Daoy (cell line): ENCODE data around the gene BCL10. TPM values are rescaled to one million over a fixed set of nuclear protein-coding genes. Genes with fewer than 3 reads are reported as not detected.
"Not testable (repeated sequence)": the region's sequence is repeated elsewhere in the genome, so short reads cannot be mapped to it uniquely, and the experiment has no call there.

Experiments
- DNase-seq: peaks from one replicate; pipeline ENCODE4 v3.0.0-alpha.2; 2015; ENCODE audit warnings: low read depth
- total RNA-seq: library from RNA; depleted of rRNA; stranded (reverse); fragments of >200 nt; shearing (Covaris generic); gene quantifications from 2 replicates; pipeline ENCODE4 v1.2.3, GENCODE V29; 2014

BCL10 gene
- total RNA-seq, 1 experiment from 2014 or later, result 50.7 TPM

- DNase-seq, result no peak
These were observed 9.1 kb downstream of the BCL10 start for GRCh38 chr1:85267313-85267712.

- no peak for DNase-seq
These were observed 12.3 kb downstream of the BCL10 start for GRCh38 chr1:85264150-85264549.

GRCh38 chr1:85262985-85263384 lies 13.4 kb downstream of the BCL10 start:
- no peak for DNase-seq

GRCh38 chr1:85259912-85260274 lies 16.5 kb downstream of the BCL10 start:
- peak; percentile 64 for DNase-seq

GRCh38 chr1:85259118-85259911 lies 17.1 kb downstream of the BCL10 start, which contains the start of gene C1orf52:
TSS of gene C1orf52 (minus strand) at chr1:85259662. CDS start at chr1:85259633, 29 bp downstream.
- DNase-seq, result peak; percentile 97

- DNase-seq, result no peak
These were observed 17.8 kb downstream of the BCL10 start for GRCh38 chr1:85258536-85259117.

GRCh38 chr1:85249042-85249441 lies 27.4 kb downstream of the BCL10 start:
- DNase-seq, result not testable (repeated sequence)

- DNase-seq, result no peak
These were observed 30.5 kb downstream of the BCL10 start for GRCh38 chr1:85245891-85246290.

GRCh38 chr1:85245456-85245855 lies 31.0 kb downstream of the BCL10 start:
- no peak for DNase-seq

GRCh38 chr1:85244271-85245061 lies 32.0 kb downstream of the BCL10 start:
- DNase-seq, result peak; percentile 60

- no peak for DNase-seq
These were observed 33.1 kb downstream of the BCL10 start for GRCh38 chr1:85243372-85243771.

- DNase-seq, result no peak
These were observed 35.8 kb downstream of the BCL10 start for GRCh38 chr1:85240643-85241042.

- DNase-seq, result peak; percentile 65
These were observed 36.2 kb downstream of the BCL10 start for GRCh38 chr1:85240174-85240601.

- no peak for DNase-seq
These were observed 38.8 kb downstream of the BCL10 start for GRCh38 chr1:85237613-85238012.

GRCh38 chr1:85230305-85230977 lies 46.0 kb downstream of the BCL10 start:
- peak; percentile 12 for DNase-seq

- no peak for DNase-seq
These were observed 46.8 kb downstream of the BCL10 start for GRCh38 chr1:85229574-85230097.

- no peak for DNase-seq
These were observed 47.5 kb downstream of the BCL10 start for GRCh38 chr1:85228972-85229371.

- DNase-seq, result no peak
These were observed 50.6 kb downstream of the BCL10 start for GRCh38 chr1:85225624-85226380.

- no peak for DNase-seq
These were observed 51.5 kb downstream of the BCL10 start for GRCh38 chr1:85224734-85225623.

GRCh38 chr1:85224295-85224694 lies 52.1 kb downstream of the BCL10 start:
- no peak for DNase-seq
